NCI-H2196 (cell line): Measurements from ENCODE around the gene ERCC6.

Source experiments
- DNase-seq: peaks from one replicate; lab custom pipeline; 2025; ENCODE audit not compliant: unreplicated experiment; lab: John Stamatoyannopoulos, UW

The ERCC6 gene

GRCh38 chr10:49549640-49550346, 10.9 kb upstream of the ERCC6 start:
- DNase-seq, result no peak

DNA sequence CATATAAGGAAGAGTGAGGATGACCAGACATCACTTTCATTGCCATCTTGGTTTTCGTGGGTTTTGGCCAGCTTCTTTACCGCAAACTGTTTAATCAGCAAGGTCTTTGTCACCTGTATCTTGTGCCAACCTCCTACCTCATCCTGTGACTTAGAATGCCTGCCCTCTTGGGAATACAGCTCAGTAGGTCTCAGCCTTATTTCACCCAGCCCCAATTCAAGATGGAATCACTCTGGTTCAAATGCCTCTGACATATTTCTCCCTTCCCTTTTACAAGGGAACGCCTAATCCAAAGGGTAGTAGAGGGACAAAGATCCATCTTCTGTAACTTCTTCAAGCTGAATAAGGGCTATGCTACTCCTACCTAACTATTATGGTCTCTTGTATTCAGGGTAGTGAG, 4.7 kb upstream of the ERCC6 start:
- DNase-seq, result no peak

- no peak for DNase-seq
These were observed 3.4 kb upstream of the ERCC6 start for GRCh38 chr10:49542353-49542752.

DNA sequence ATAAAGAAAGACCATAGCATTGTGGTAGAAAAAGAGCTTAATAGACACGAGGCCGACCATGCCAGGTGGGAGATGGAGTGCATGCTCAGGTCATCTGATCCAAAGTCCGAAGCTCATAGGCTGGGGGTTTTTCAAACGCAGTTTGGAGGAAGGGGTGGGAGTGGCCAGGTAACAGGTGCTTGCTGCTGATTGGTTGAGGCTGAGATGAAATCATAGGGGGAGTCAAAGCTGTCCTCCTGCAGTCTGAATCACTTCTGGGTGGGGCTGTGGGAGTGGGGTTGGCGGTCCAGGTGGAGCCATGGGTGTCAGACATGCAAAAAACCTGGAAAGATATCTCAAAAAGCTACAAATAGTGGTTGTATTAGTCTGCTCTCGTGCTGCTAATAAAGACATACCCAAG, 2.8 kb upstream of the ERCC6 start:
- DNase-seq, result no peak

GRCh38 chr10:49540056-49540797, 1.3 kb upstream of the ERCC6 start:
- no peak for DNase-seq

DNA sequence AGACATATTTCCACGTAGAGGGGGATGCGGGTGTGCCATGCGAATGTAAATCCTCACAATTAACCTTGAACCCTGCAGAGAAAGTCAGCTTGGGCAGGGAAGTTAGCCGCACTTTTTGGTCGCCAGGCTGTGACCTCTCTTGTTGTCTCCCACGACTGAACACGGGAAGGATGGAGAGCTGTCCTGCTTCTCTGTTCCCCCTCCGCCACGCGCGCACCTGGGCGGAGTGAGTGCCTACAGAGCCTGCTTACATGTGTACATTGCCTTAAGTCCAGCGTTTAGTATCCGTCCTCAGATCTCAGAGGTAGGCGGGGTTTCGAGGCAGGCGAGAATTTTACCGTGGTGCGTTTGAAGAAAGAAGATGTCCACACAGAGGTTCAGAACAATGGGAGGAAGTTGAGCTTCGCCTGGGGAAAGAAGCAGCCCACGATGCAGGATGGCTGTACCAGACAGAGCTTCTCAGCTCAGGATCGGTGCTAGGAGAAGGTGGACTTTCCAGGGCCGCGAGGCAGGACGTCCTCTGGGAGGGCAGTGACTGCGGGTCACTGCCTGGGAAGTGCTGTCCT, 482 bp upstream of the ERCC6 start:
- no peak for DNase-seq

GRCh38 chr10:49534670-49535381, 4.1 kb downstream of the ERCC6 start:
- no peak for DNase-seq

- DNase-seq, result no peak
These were observed 6.5 kb downstream of the ERCC6 start for GRCh38 chr10:49532461-49532860.

DNA sequence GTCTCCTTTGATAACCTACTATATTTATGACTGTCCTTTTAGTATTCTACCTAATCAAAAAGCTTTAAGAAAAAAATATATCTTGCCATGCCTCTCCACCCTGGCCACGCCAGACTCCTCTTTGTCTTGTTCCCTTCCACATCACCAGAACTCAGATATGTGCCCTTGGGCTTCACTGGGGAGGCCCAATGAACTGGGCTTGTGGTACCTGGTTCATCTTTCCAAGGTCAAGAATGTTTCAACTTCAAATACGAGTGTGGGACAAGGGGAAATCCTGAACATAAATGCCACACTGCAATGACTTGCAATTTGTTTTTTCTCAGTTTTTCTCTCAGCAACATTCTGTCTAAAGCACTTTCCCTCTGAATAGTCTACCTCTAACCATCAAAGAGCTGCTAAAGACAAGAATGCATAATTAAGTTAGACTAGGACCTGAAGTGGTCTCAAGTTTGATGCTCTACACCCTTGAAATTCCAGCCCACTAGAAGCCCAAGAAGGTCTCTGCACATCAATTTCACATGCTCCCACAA, 9.9 kb downstream of the ERCC6 start:
- DNase-seq, result no peak

DNA sequence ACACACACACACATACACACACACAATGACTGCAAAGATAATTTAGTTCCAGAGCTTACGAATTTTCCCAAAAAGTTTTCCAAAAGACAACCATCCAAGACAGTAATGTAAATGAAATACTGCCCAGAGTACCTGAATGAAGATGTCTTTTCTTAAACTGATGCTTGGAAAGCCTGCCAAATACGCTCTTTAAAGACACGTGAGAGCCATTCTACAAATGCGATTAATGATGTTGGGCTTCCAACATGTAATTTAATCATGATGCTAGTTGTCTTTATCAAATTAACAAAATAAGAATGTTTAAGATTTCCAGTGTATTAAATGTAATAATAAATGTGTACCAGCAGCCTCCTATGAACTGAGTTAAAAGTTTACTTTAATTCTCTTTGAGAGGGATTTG, 11.1 kb downstream of the ERCC6 start:
- DNase-seq, result no peak

- DNase-seq, result no peak
These were observed 11.9 kb downstream of the ERCC6 start for GRCh38 chr10:49527061-49527460.

- DNase-seq, result no peak
These were observed 12.3 kb downstream of the ERCC6 start for GRCh38 chr10:49526619-49527018.

- DNase-seq, result no peak
These were observed 14.4 kb downstream of the ERCC6 start for GRCh38 chr10:49524496-49524895.

- no peak for DNase-seq
These were observed 15.6 kb downstream of the ERCC6 start for GRCh38 chr10:49523301-49523700.

DNA sequence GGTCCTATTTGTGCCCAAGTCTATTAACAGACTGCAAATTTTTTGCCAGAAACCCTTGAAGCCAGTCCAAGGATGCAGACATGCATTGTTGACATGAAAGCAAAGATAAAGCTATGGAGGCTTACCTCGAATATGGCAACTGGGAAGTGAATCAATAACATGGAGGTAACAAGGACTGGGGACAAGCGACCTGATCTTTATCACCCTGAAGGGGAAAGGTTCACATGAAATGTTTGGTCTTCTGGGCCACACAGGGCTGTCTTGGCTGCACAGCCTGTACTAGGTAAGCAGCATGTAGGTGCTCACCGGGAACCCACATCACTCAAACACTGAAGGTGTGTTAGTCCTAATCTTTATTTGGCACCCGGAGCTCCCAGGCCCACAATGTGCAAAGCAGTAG, 17.9 kb downstream of the ERCC6 start:
- no peak for DNase-seq

DNA sequence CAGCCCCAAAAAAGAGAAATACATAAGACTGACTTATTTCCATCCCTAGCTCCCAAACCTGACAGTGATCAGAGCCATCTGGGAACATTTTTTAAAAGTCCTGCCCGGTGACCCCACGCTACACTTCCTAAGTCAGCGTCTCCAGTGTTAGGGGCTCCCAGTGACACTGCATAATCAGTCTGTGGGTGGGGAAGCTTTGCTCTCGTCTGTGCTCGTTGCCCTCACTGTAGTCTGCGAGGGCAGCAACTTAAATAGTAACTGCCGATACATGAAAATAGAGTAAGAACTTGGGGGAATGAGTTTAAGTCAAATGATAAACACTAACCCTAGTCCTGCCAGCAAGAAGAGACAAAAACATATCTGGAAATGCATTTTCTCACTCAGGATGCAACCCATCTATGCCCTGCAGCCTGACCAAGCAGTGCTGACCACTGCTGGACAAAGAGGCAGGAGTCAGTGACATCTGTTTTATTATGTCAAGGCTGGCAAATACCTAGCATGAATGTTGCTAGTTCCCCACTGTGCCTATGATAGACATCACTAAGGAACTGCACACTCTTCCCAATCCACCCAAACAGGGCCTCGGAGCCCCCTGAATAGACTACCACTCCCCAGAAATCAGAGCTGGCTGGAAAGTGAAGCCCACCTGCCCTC, 18.7 kb downstream of the ERCC6 start:
- no peak for DNase-seq

- DNase-seq, result no peak
These were observed 19.2 kb downstream of the ERCC6 start for GRCh38 chr10:49519717-49520116.

DNA sequence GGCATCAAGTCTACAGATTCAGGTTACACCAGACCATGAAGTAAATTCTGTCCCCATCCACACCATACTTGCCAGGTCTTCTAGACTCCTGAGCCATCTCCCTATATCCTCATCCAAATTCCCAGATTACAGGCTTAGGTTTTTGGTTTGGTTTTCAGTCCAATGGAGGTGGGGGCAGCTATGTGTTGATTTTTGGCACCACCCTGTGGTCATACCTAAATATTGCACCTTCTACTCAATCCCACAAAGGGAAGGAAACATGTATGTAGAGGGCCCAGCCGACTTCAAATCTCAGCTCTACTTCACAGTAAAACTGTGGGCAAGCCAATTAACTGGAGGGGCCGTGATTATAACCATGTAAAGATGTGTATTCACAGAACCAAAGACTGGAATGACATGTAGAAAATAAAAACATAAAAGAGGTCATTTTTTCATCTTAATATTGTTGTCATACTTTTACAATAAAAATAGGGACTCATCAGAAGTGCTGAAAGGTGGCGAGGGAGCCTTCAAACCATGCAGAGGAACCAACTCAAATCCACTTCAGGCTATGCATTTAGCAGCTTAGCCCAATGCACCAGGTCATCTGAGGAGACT, 19.8 kb downstream of the ERCC6 start:
- DNase-seq, result peak; percentile 11

- DNase-seq, result no peak
These were observed 20.4 kb downstream of the ERCC6 start for GRCh38 chr10:49518566-49518965.

- DNase-seq, result no peak
These were observed 22.5 kb downstream of the ERCC6 start for GRCh38 chr10:49516216-49516970.
